K562 (cell line): Measurements from ENCODE around the gene PTK6. TPM values are rescaled to one million over a fixed set of nuclear protein-coding genes. Genes with fewer than 3 reads are reported as not detected.
"Not testable (repeated sequence)": the region's sequence is repeated elsewhere in the genome, so short reads cannot be mapped to it uniquely, and the experiment has no call there.

Experiments used
- ATAC-seq: fragments of 200-7000 bp; cut with Tn5 transposase; 3 replicates; pipeline ENCODE4 v1.9.1; 2020; ENCODE audit warnings: moderate library complexity
- BruUV-seq: library from RNA; stranded (reverse); fragments of 400-500 nt; replicated peaks from 2 replicates; lab custom pipeline; 2021; lab: Mats Ljungman, UMichigan
- CTCF ChIA-PET: fragments of 300-600 bp; formaldehyde crosslinking; extraction: SDS; loops from one replicate; lab custom pipeline; 2021; ENCODE audit warnings: low intra/inter-chr PET ratio; lab: Yijun Ruan, JAX
- POLR2A ChIA-PET: fragments of 300-600, 350-650 bp; sonication (Branson Sonifier 250); formaldehyde crosslinking; extraction: SDS; loops from one replicate; lab custom pipeline; 2021; ENCODE audit warnings: antibody characterized with exemption, inconsistent platforms; lab: Yijun Ruan, JAX
- DNase-seq, 4 experiments: peaks; one replicate each; pipeline versions ENCODE4 v3.0.0 to v3.0.0-alpha.2; 2011 to 2018; ENCODE audit warnings: low spot score in 3 of 4, mixed read lengths in 3 of 4; ENCODE audit errors: extremely low read depth in 1 of 4
- FAIRE-seq: peaks from 2 replicates; lab custom pipeline; 2011; peaks lifted over from hg19 to GRCh38; lab: Jason Lieb, UNC
- H2AFZ ChIP-seq: 2 replicates; pipeline ENCODE4 v1.6.0; 2011; ENCODE audit warnings: low read depth, low read length, control low read depth, inconsistent platforms
- H3K27ac ChIP-seq: fragments of 200-600 bp; 3 replicates; pipeline ENCODE4 v1.8.0; 2011; ENCODE audit warnings: low read depth, mild to moderate bottlenecking, control low read depth, inconsistent platforms, low read length, moderate library complexity, mixed read lengths; ENCODE audit errors: extremely low read depth
- H3K27me3 ChIP-seq, 2 experiments: fragments of 300-600 bp in 1 of 2; 2 replicates in 1 of 2; 3 replicates in 1 of 2; pipeline versions ENCODE4 v1.6.0 to v1.8.0; 2011; ENCODE audit warnings: inconsistent platforms in 2 of 2, low read length in 2 of 2, mild to moderate bottlenecking in 1 of 2, mixed read lengths in 1 of 2, moderate library complexity in 1 of 2; ENCODE audit not compliant: control insufficient read depth in 2 of 2, insufficient read depth in 2 of 2
- H3K36me3 ChIP-seq: fragments of 300-600 bp; 3 replicates; pipeline ENCODE4 v1.8.0; 2011; ENCODE audit warnings: mild to moderate bottlenecking, low read length, inconsistent platforms; ENCODE audit not compliant: control insufficient read depth, insufficient read depth
- H3K4me1 ChIP-seq, 2 experiments: fragments of 200-600 bp in 1 of 2; replicated peaks in 1 of 2; 2 replicates in 1 of 2; 3 replicates in 1 of 2; pipeline versions ENCODE4 v1.5.1 to v1.8.0; 2011; ENCODE audit warnings: inconsistent platforms in 2 of 2, low read length in 2 of 2, mild to moderate bottlenecking in 1 of 2, mixed read lengths in 1 of 2, moderate library complexity in 1 of 2; ENCODE audit not compliant: control insufficient read depth in 2 of 2, insufficient read depth in 2 of 2
- H3K4me2 ChIP-seq: 2 replicates; pipeline ENCODE4 v1.6.1; 2011; ENCODE audit warnings: low read length, control low read depth, inconsistent platforms, mixed read lengths; ENCODE audit not compliant: insufficient read depth
- H3K4me3 ChIP-seq: fragments of 200-600 bp; sonication (generic), shearing (Covaris generic); 2 replicates; pipeline ENCODE4 v1.5.1; 2016; ENCODE audit warnings: control low read depth, inconsistent platforms
- H3K79me2 ChIP-seq: fragments of 200-600 bp; 3 replicates; pipeline ENCODE4 v1.8.0; 2011; ENCODE audit warnings: low read length, inconsistent platforms; ENCODE audit not compliant: control insufficient read depth, insufficient read depth
- H3K9ac ChIP-seq, 2 experiments: 2 replicates each; pipeline versions ENCODE4 v1.6.0 to v1.6.1; 2011; ENCODE audit warnings: low read depth in 2 of 2, low read length in 2 of 2, control low read depth in 1 of 2, inconsistent platforms in 1 of 2, mild to moderate bottlenecking in 1 of 2, mixed read lengths in 1 of 2; ENCODE audit not compliant: insufficient read depth in 1 of 2
- H3K9me1 ChIP-seq: one replicate; pipeline ENCODE4 v1.6.0; 2011; ENCODE audit warnings: inconsistent platforms, mild to moderate bottlenecking, low read length, moderate library complexity; ENCODE audit not compliant: control insufficient read depth, insufficient read depth
- H3K9me3 ChIP-seq: replicated peaks from 2 replicates; pipeline ENCODE4 v1.5.1; 2011; ENCODE audit warnings: low read depth, low read length, inconsistent platforms; ENCODE audit not compliant: control insufficient read depth, insufficient read depth
- H4K20me1 ChIP-seq: replicated peaks from 2 replicates; pipeline ENCODE4 v1.6.1; 2011; ENCODE audit warnings: low read length, inconsistent platforms, mixed read lengths; ENCODE audit not compliant: control insufficient read depth, insufficient read depth
- BHLHE40 ChIP-seq: IDR thresholded peaks from 2 replicates; pipeline ENCODE4 v1.6.1; 2011; ENCODE audit warnings: low read length, improper control_type of control experiment
- CEBPB ChIP-seq: fragments of 450-650 bp; IDR thresholded peaks from 2 replicates; pipeline ENCODE4 v1.6.1; 2016; ENCODE audit warnings: missing genetic modification characterization, missing compliant biosample characterization
- CHD2 ChIP-seq: IDR thresholded peaks from 2 replicates; pipeline ENCODE4 v1.6.1; 2011; ENCODE audit warnings: low read depth, low read length
- L3MBTL2 ChIP-seq: fragments of 450-650 bp; IDR thresholded peaks from 2 replicates; pipeline ENCODE4 v1.6.1; 2016; ENCODE audit warnings: mild to moderate bottlenecking, moderate library complexity
- MYC ChIP-seq, 2 experiments: fragments of 250-450 bp in 1 of 2; sonication (Bioruptor Pico) in 1 of 2; IDR thresholded peaks; 2 replicates each; pipeline versions ENCODE4 v1.5.1 to v1.6.1; 2012 to 2021; ENCODE audit warnings: low read depth in 2 of 2, borderline replicate concordance in 1 of 2, improper control_type of control experiment in 1 of 2, low read length in 1 of 2, mild to moderate bottlenecking in 1 of 2, moderate library complexity in 1 of 2
- NFIC ChIP-seq: fragments of 450-650 bp; IDR thresholded peaks from 2 replicates; pipeline ENCODE4 v1.6.1; 2017; ENCODE audit warnings: mild to moderate bottlenecking, inconsistent platforms
- TRIM24 ChIP-seq, 2 experiments: fragments of 450-650 bp; IDR thresholded peaks; 2 replicates each; pipeline ENCODE4 v1.6.1; 2016
- ZNF766 ChIP-seq: fragments of 200-800 bp; sonication (Bioruptor generic); conservative IDR thresholded peaks from 2 replicates; pipeline ENCODE4 v1.6.1; 2016; ENCODE audit warnings: missing genetic modification characterization, missing compliant biosample characterization
- WGBS: fragments of 100-300 bp; shearing (Covaris generic); methylation state at CpG from one replicate; pipeline ENCODE4 v1.1.6; 2016; ENCODE audit warnings: low coverage, mixed read lengths; ENCODE audit not compliant: insufficient coverage; ENCODE audit errors: missing lambda C conversion rate; 5-methylcytosine and 5-hydroxymethylcytosine counted together
- in situ Hi-C: fragments of 300-500 bp; cut with MboI; formaldehyde crosslinking; loops from 4 replicates; pipeline ENCODE4 v1.15.0; 2018; ENCODE audit warnings: inconsistent platforms, mixed read lengths
- intact Hi-C: fragments of 100-400 bp; cut with micrococcal nuclease; formaldehyde crosslinking; loops from 2 replicates; pipeline ENCODE4 v1.14.2; 2022
- polyA plus RNA-seq, 8 experiments: library from polyadenylated mRNA; depleted of rRNA in 4 of 8; stranded (reverse) in 5 of 8; unstranded in 3 of 8; fragments of >200 nt; fragmentation: Nextera tagmentation in 2 of 8; fragmentation: Illumina TruSeq in 1 of 8; extraction: Ambion mirVana in 2 of 8; extraction: Trizol in 1 of 8; gene quantifications; 2 replicates each; pipeline versions ENCODE4 v1.2.1 to v1.2.3, GENCODE V29; 2011 to 2014; ENCODE audit warnings: inconsistent platforms in 1 of 8, missing spikeins in 1 of 8
- total RNA-seq, 7 experiments: library from RNA; depleted of rRNA in 6 of 7; stranded (reverse); fragments of >200 nt in 6 of 7; fragmentation: Illumina TruSeq in 2 of 7; extraction: Trizol in 2 of 7; gene quantifications; 2 replicates each; pipeline versions ENCODE4 v1.2.1 to v1.2.3, GENCODE V29; 2011 to 2021; ENCODE audit warnings: low replicate concordance in 1 of 7
- TF ChIP-seq, protein P1 (sequence below): fragments of 450-650 bp; IDR thresholded peaks from 2 replicates; pipeline ENCODE4 v1.6.1; 2016; ENCODE audit warnings: low read depth, mild to moderate bottlenecking, moderate library complexity

The PTK6 gene
- total and polyA plus RNA-seq, 9 of the 15 experiments (the other 6 are each of a cell fraction or from before 2014, with no cell fraction given) = 0.07 TPM; not detected in 8

- ChIA-PET CTCF (interaction anchor here (0.8 kb wide), 1 partner anchor 19 kb away, joined by 4 read pairs; no protein-coding TSS in a partner anchor), POLR2A (interaction anchor here (0.6 kb wide), 1 partner anchor 34 kb away, joined by 3 read pairs; no protein-coding TSS in a partner anchor)
- H3K4me3 ChIP-seq; H3K9me1 ChIP-seq; H3K27ac ChIP-seq; H3K4me2 ChIP-seq; intact Hi-C loops; FAIRE-seq; H3K9me3 ChIP-seq; H2AFZ ChIP-seq; in situ Hi-C loops; BruUV-seq; H3K79me2 ChIP-seq; H3K9ac ChIP-seq; H3K36me3 ChIP-seq; H4K20me1 ChIP-seq; TF ChIP-seq MYC (CRISPR knock-in tag; IDR thresholded peaks at IDR 0.05; ENCODE audit: borderline replicate concordance, low read depth): not testable (repeated sequence)
- TF ChIP-seq L3MBTL2 (peak; percentile 45), BHLHE40 (peak; percentile 78), MYC (IDR thresholded peaks at IDR 0.05; ENCODE audit: low read depth, low read length) (0 out of 2 replicates have a peak, but pooled peaks have one; percentile 12), CEBPB (tag) (peak; percentile 22; the same call in 1 of the 2 replicates), CHD2 (peak; percentile 73), ZNF766 (peak; percentile 65; the same call in 1 of the 2 replicates), NFIC (peak; percentile 75), TRIM24 (IDR thresholded peaks at IDR 0.05) (peak in 1 of 2 experiments; percentile 41; a peak in 1 of 4 replicates)
- TF ChIP-seq, protein P1, sequence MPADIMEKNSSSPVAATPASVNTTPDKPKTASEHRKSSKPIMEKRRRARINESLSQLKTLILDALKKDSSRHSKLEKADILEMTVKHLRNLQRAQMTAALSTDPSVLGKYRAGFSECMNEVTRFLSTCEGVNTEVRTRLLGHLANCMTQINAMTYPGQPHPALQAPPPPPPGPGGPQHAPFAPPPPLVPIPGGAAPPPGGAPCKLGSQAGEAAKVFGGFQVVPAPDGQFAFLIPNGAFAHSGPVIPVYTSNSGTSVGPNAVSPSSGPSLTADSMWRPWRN = peak; percentile 70
- H3K27me3 ChIP-seq = peaks cover 46 to 53% of the 10 kb centered on the region in 2 experiments
- 7% methylated on average over 9 of the region's 10 CpGs for WGBS
- peak; percentile 53 for ATAC-seq
- H3K4me1 ChIP-seq = peaks cover 3 to 21% of the 10 kb centered on the region in 2 experiments; a peak in 4 of 5 replicates
- peak in 1 of 4 experiments; percentile 40 for DNase-seq
These were observed 22.7 kb downstream of the PTK6 start for GRCh38 chr20:63514520-63514919.
